ENCODE measurements around the gene ZNF438.

GRCh38 chr10:30915146-30915545 is 116.5 kb downstream of the ZNF438 start:
- TF ChIP-seq CTCF (IDR thresholded peaks at IDR 0.05) (no peak), POLR2A (IDR thresholded peaks at IDR 0.05) (no peak)

Measured in Peyer's patch (tissue), 4 donors.